Retinal pigment epithelial cell (primary cell): ENCODE results near the gene PTMS.

Source experiments
- DNase-seq: peaks from one replicate; pipeline ENCODE4 v3.0.0-alpha.2; 2010; ENCODE audit warnings: low read depth
- H3K4me3 ChIP-seq: 2 replicates; pipeline ENCODE4 v1.5.1; 2011; ENCODE audit warnings: mild to moderate bottlenecking, low read length, control low read depth, moderate library complexity
- CTCF ChIP-seq: conservative IDR thresholded peaks from 2 replicates; pipeline ENCODE4 v1.5.1; 2011; ENCODE audit warnings: low read depth, low read length, control low read depth, inconsistent platforms

Gene PTMS

GRCh38 chr12:6791931-6792520, 25.9 kb downstream of the PTMS start:
- DNase-seq, result no peak
- H3K4me3 ChIP-seq, result no peak overlapping the region
- no peak for TF ChIP-seq CTCF

- no peak overlapping the region for H3K4me3 ChIP-seq
- TF ChIP-seq CTCF, result no peak
- no peak for DNase-seq
Observed at GRCh38 chr12:6792522-6793201, 26.5 kb downstream of the PTMS start.

- TF ChIP-seq CTCF, result no peak
- H3K4me3 ChIP-seq, result no peak overlapping the region
- no peak for DNase-seq
Observed at GRCh38 chr12:6795088-6795487, 28.9 kb downstream of the PTMS start.

- DNase-seq, result no peak
- no peak overlapping the region for H3K4me3 ChIP-seq
- TF ChIP-seq CTCF, result no peak
Observed at GRCh38 chr12:6796576-6796975, 30.4 kb downstream of the PTMS start.

- no peak overlapping the region for H3K4me3 ChIP-seq
- no peak for TF ChIP-seq CTCF
- DNase-seq, result no peak
Observed at GRCh38 chr12:6799147-6799546, 33.0 kb downstream of the PTMS start.

GRCh38 chr12:6807170-6807569, 41.0 kb downstream of the PTMS start:
- TF ChIP-seq CTCF, result no peak

GRCh38 chr12:6809056-6809455, 42.9 kb downstream of the PTMS start:
- TF ChIP-seq CTCF, result no peak

More at GRCh38 chr12:6807170-6807569, 41.0 kb downstream of the PTMS start:
- DNase-seq, result no peak
- no peak overlapping the region for H3K4me3 ChIP-seq

More at GRCh38 chr12:6809056-6809455, 42.9 kb downstream of the PTMS start:
- no peak overlapping the region for H3K4me3 ChIP-seq
- no peak for DNase-seq
